Lower lobe of right lung (tissue), 2 donors: Measurements from ENCODE around the gene GTF3C4. TPM values are rescaled to one million over a fixed set of nuclear protein-coding genes. Genes with fewer than 3 reads are reported as not detected.

Experiments
- ATAC-seq, 2 donors: fragments of 200-7000 bp; cut with Tn5 transposase; one replicate each; pipeline ENCODE4 v1.9.1; 2020 to 2022; ENCODE audit warnings: mild to moderate bottlenecking in 2 of 2, moderate library complexity in 2 of 2
- DNase-seq: peaks from one replicate; pipeline ENCODE4 v3.0.0-alpha.2; 2020
- H3K27ac ChIP-seq: fragments of 200-600 bp; one replicate; pipeline ENCODE4 v1.8.0; 2022
- H3K27me3 ChIP-seq: fragments of 200-600 bp; one replicate; pipeline ENCODE4 v1.8.0; 2022; ENCODE audit warnings: low read depth
- H3K36me3 ChIP-seq: fragments of 200-600 bp; one replicate; pipeline ENCODE4 v1.8.0; 2022; ENCODE audit warnings: mild to moderate bottlenecking
- H3K4me1 ChIP-seq: fragments of 200-600 bp; one replicate; pipeline ENCODE4 v1.8.0; 2022
- H3K4me3 ChIP-seq: fragments of 200-600 bp; one replicate; pipeline ENCODE4 v1.8.0; 2022; ENCODE audit warnings: mild to moderate bottlenecking
- H3K9me3 ChIP-seq: fragments of 200-600 bp; one replicate; pipeline ENCODE4 v1.8.0; 2022
- intact Hi-C: fragments of 100-400 bp; cut with DNase I; formaldehyde crosslinking; loops from one replicate; pipeline ENCODE4 v1.11.0; 2022
- long read RNA-seq: library from polyadenylated mRNA; unstranded; transcript quantifications from one replicate; pipeline ENCODE4 v2.0.0, GENCODE V29; 2021
- total RNA-seq: library from RNA; stranded (reverse); fragmentation: NEBNext Ultra II Directional; extraction: Animal tissue kit (Norgen Biotek cat#: 25700); gene quantifications from one replicate; pipeline ENCODE4 v1.2.1, GENCODE V29; 2021
- TF ChIP-seq, protein P1 (sequence below): fragments of 200-600 bp; IDR thresholded peaks from one replicate; pipeline ENCODE4 v1.8.0; 2022; ENCODE audit warnings: antibody characterized with exemption, mild to moderate bottlenecking
- donor health status: DM: no; HTN: yes; CAD: no; lungs with severe emphysema.

The GTF3C4 gene, protein sequence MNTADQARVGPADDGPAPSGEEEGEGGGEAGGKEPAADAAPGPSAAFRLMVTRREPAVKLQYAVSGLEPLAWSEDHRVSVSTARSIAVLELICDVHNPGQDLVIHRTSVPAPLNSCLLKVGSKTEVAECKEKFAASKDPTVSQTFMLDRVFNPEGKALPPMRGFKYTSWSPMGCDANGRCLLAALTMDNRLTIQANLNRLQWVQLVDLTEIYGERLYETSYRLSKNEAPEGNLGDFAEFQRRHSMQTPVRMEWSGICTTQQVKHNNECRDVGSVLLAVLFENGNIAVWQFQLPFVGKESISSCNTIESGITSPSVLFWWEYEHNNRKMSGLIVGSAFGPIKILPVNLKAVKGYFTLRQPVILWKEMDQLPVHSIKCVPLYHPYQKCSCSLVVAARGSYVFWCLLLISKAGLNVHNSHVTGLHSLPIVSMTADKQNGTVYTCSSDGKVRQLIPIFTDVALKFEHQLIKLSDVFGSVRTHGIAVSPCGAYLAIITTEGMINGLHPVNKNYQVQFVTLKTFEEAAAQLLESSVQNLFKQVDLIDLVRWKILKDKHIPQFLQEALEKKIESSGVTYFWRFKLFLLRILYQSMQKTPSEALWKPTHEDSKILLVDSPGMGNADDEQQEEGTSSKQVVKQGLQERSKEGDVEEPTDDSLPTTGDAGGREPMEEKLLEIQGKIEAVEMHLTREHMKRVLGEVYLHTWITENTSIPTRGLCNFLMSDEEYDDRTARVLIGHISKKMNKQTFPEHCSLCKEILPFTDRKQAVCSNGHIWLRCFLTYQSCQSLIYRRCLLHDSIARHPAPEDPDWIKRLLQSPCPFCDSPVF
- total RNA-seq: 14.0 TPM
- long read RNA-seq, full-length matches to known transcripts: 14 of 28 reads
- long read RNA-seq, partial matches to known transcripts: 6 of 28 reads
- long read RNA-seq, other reads (novel, unspliced or antisense): 8 of 28 reads

- Histone ChIP-seq H3K4me1 (peaks cover 35% of the 10 kb centered on the region), H3K27ac (peak within 1 kb of the TSS; percentile 97), H3K36me3 (no peaks in the 10 kb centered on the region), H3K4me3 (peak within 1 kb of the TSS; percentile 100), H3K9me3 (no peaks in the 10 kb centered on the region), H3K27me3 (no peaks in the 10 kb centered on the region)
- ATAC-seq: peak; percentile 70 to 77
- no peak for DNase-seq
- intact Hi-C loops: no loop called here
- TF ChIP-seq, protein P1, sequence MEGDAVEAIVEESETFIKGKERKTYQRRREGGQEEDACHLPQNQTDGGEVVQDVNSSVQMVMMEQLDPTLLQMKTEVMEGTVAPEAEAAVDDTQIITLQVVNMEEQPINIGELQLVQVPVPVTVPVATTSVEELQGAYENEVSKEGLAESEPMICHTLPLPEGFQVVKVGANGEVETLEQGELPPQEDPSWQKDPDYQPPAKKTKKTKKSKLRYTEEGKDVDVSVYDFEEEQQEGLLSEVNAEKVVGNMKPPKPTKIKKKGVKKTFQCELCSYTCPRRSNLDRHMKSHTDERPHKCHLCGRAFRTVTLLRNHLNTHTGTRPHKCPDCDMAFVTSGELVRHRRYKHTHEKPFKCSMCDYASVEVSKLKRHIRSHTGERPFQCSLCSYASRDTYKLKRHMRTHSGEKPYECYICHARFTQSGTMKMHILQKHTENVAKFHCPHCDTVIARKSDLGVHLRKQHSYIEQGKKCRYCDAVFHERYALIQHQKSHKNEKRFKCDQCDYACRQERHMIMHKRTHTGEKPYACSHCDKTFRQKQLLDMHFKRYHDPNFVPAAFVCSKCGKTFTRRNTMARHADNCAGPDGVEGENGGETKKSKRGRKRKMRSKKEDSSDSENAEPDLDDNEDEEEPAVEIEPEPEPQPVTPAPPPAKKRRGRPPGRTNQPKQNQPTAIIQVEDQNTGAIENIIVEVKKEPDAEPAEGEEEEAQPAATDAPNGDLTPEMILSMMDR: no peak
Measured at GRCh38 chr9:132670457-132671391, at the start of gene GTF3C4. Gene GTF3C4 (plus strand): TSS chr9:132670464. CDS start chr9:132670599, 135 bp downstream.

GRCh38 chr9:132622159-132622558 is 48.1 kb upstream of the GTF3C4 start:
- H3K27me3 ChIP-seq: no peaks in the 10 kb centered on the region
- H3K4me1 ChIP-seq: no peaks in the 10 kb centered on the region
- intact Hi-C loops: no loop called here
- H3K4me3 ChIP-seq: no peak overlapping the region
- DNase-seq (peak; percentile 68), ATAC-seq (peak; percentile 47 to 63)
- peaks cover 71% of the 10 kb centered on the region for H3K36me3 ChIP-seq
- TF ChIP-seq, protein P1: no peak
- no peak overlapping the region for H3K27ac ChIP-seq
- no peaks in the 10 kb centered on the region for H3K9me3 ChIP-seq

- Histone ChIP-seq H3K36me3 (peaks cover 71% of the 10 kb centered on the region), H3K27me3 (no peaks in the 10 kb centered on the region), H3K4me1 (no peaks in the 10 kb centered on the region), H3K27ac (no peak overlapping the region), H3K4me3 (no peak overlapping the region), H3K9me3 (no peaks in the 10 kb centered on the region)
- TF ChIP-seq, protein P1: no peak
- ATAC-seq (no peak), DNase-seq (no peak)
- intact Hi-C loops: no loop called here
Measured at GRCh38 chr9:132626285-132626684, 44.0 kb upstream of the GTF3C4 start.

DNA sequence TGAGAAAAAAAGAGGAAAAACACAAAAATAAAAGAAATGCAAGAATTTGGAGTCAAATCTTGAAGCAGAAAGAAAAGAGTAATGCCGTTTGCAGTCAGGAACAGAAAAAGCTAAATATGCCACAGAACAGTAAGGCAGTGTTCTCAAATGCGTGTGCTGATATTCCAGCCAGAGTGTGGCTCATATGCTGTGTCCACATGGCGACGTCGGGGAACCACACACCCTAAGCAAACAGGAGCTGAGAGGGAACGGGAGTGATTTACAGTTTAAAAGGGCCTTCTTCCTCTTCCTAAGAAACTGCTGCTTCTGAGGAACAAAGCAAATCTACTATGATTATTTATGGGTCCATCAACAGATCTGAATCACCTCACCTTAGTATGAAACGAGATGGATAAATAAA is 43.2 kb upstream of the GTF3C4 start:
- Histone ChIP-seq H3K27ac (no peak overlapping the region), H3K4me3 (no peak overlapping the region), H3K27me3 (no peaks in the 10 kb centered on the region), H3K4me1 (no peaks in the 10 kb centered on the region), H3K36me3 (peaks cover 76% of the 10 kb centered on the region), H3K9me3 (no peaks in the 10 kb centered on the region)
- intact Hi-C loops: no loop called here
- DNase-seq (no peak), ATAC-seq (no peak)
- TF ChIP-seq, protein P1: no peak

- DNase-seq (no peak), ATAC-seq (no peak)
- H3K27me3 ChIP-seq: no peaks in the 10 kb centered on the region
- H3K4me3 ChIP-seq: no peak overlapping the region
- TF ChIP-seq, protein P1: no peak
- H3K9me3 ChIP-seq: no peaks in the 10 kb centered on the region
- H3K27ac ChIP-seq: no peak overlapping the region
- H3K4me1 ChIP-seq: no peaks in the 10 kb centered on the region
- intact Hi-C loops: no loop called here
- peaks cover 76% of the 10 kb centered on the region for H3K36me3 ChIP-seq
Measured at GRCh38 chr9:132627594-132627993, 42.7 kb upstream of the GTF3C4 start.
